HepG2 (cell line): ENCODE results near the gene USP7. TPM values are rescaled to one million over a fixed set of nuclear protein-coding genes. Genes with fewer than 3 reads are reported as not detected.
A peak's percentile ranks its signal among the peaks of the same experiment; 100 is the strongest.

ENCODE experiments used
- ARID5B ChIP-seq: IDR thresholded peaks from 2 replicates; pipeline ENCODE4 v1.4.0; 2020; ENCODE audit warnings: mild to moderate bottlenecking, missing genetic modification reagents
- ATF7-NPFF ChIP-seq: sonication (generic); formaldehyde crosslinking; IDR thresholded peaks from 2 replicates; pipeline ENCODE4 v1.8.1; 2023; ENCODE audit warnings: mild to moderate bottlenecking, low read depth, missing genetic modification reagents, moderate library complexity
- CEBPG ChIP-seq: IDR thresholded peaks from 2 replicates; pipeline ENCODE4 v1.6.1; 2016
- NAIF1 ChIP-seq: sonication (generic); formaldehyde crosslinking; IDR thresholded peaks from 2 replicates; pipeline ENCODE4 v1.5.0; 2020; ENCODE audit warnings: mild to moderate bottlenecking, missing genetic modification reagents, borderline replicate concordance
- NR1H2 ChIP-seq: sonication (generic); formaldehyde crosslinking; IDR thresholded peaks from 2 replicates; pipeline ENCODE4 v1.8.1; 2022; ENCODE audit warnings: low read depth, missing genetic modification reagents, borderline replicate concordance
- SAP130 ChIP-seq: IDR thresholded peaks from 2 replicates; pipeline ENCODE4 v1.6.1; 2016; ENCODE audit warnings: low read depth
- TCF12 ChIP-seq, 2 experiments: fragments of 450-650 bp in 1 of 2; sonication (generic) in 1 of 2; formaldehyde crosslinking in 1 of 2; IDR thresholded peaks; 2 replicates each; pipeline versions ENCODE4 v1.6.1 to v1.8.0; 2017 to 2022; ENCODE audit warnings: antibody characterized with exemption in 1 of 2, mild to moderate bottlenecking in 1 of 2, missing genetic modification reagents in 1 of 2, moderate library complexity in 1 of 2
- TRIM24 ChIP-seq: sonication (generic); formaldehyde crosslinking; IDR thresholded peaks from 2 replicates; pipeline ENCODE4 v1.8.0; 2022; ENCODE audit warnings: mild to moderate bottlenecking, missing genetic modification reagents
- ZNF570 ChIP-seq: sonication (generic); formaldehyde crosslinking; IDR thresholded peaks from 2 replicates; pipeline ENCODE4 v1.4.0; 2020; ENCODE audit warnings: mild to moderate bottlenecking, missing genetic modification reagents, borderline replicate concordance
- ZSCAN30 ChIP-seq: sonication (generic); formaldehyde crosslinking; IDR thresholded peaks from 2 replicates; pipeline ENCODE4 v1.5.0; 2020; ENCODE audit warnings: mild to moderate bottlenecking, missing genetic modification reagents
- polyA plus RNA-seq, 8 experiments: library from polyadenylated mRNA; depleted of rRNA in 3 of 8; stranded (reverse) in 7 of 8; unstranded in 1 of 8; fragments of >200 nt; fragmentation: Illumina TruSeq in 4 of 8; extraction: Trizol in 4 of 8; gene quantifications; 2 replicates each; pipeline versions ENCODE4 v1.2.1 to v1.2.3, GENCODE V29; 2011 to 2016; ENCODE audit warnings: low read depth in 4 of 8, missing spikeins in 1 of 8, mixed read lengths in 1 of 8; ENCODE audit not compliant: insufficient read depth in 1 of 8
- total RNA-seq, 5 experiments: library from RNA; depleted of rRNA; stranded (reverse); fragments of >200 nt; fragmentation: Illumina TruSeq; extraction: Trizol; gene quantifications; 2 replicates each; pipeline ENCODE4 v1.2.3, GENCODE V29; 2016; ENCODE audit warnings: low read depth in 1 of 5

The USP7 gene
- total and polyA plus RNA-seq, 2 of the 13 experiments (the other 11 are each of a cell fraction or from before 2014, with no cell fraction given): 52.5 to 173 TPM

GRCh38 chr16:8936421-8936820, 27.3 kb downstream of the USP7 start (continued):
- TF ChIP-seq ARID5B (CRISPR knock-in tag) (peak; percentile 22; the same call in 1 of the 2 replicates), CEBPG (CRISPR knock-in tag) (no peak), NAIF1 (no peak), ATF7-NPFF (CRISPR knock-in tag) (no peak), SAP130 (peak; percentile 22; the same call in 1 of the 2 replicates), TCF12 (IDR thresholded peaks at IDR 0.05) (no peak), TCF12 (CRISPR knock-in tag; IDR thresholded peaks at IDR 0.05) (no peak), ZSCAN30 (CRISPR knock-in tag) (no peak), NR1H2 (CRISPR knock-in tag) (no peak), TRIM24 (CRISPR knock-in tag) (no peak), ZNF570 (CRISPR knock-in tag) (no peak)
- TF ChIP-seq, all 625 proteins: peak for 24
